ENCODE data around the gene NINJ1. TPM values are rescaled to one million over a fixed set of nuclear protein-coding genes. Genes with fewer than 3 reads are reported as not detected.
A peak's percentile ranks its signal among the peaks of the same experiment; 100 is the strongest.

Gene NINJ1
- total RNA-seq: 10 to 100 TPM; 23.8 to 40.8 TPM
- polyA plus RNA-seq (ENCODE audit: insufficient read length in 2 of 2): 10 to 100 TPM; 54.2 to 60.4 TPM
- long read RNA-seq, donor 1, transcript NINJ1-201 (4 exons, 1,281 nt): major isoform, 35 of 39 reads
- long read RNA-seq, donor 1, partial matches to known transcripts: 0 of 39 reads
- long read RNA-seq, donor 1, other reads (novel, unspliced or antisense): 0 of 39 reads
- long read RNA-seq, donor 2, transcript NINJ1-201 (4 exons, 1,281 nt): major isoform, 10 of 12 reads
- long read RNA-seq, donor 2, partial matches to known transcripts: 0 of 12 reads
- long read RNA-seq, donor 2, other reads (novel, unspliced or antisense): 0 of 12 reads
- long read RNA-seq, donor 3, transcript NINJ1-201 (4 exons, 1,281 nt): major isoform, 21 of 33 reads
- long read RNA-seq, donor 3, partial matches to known transcripts: 7 of 33 reads
- long read RNA-seq, donor 3, other reads (novel, unspliced or antisense): 0 of 33 reads
- long read RNA-seq, donor 4, transcript NINJ1-201 (4 exons, 1,281 nt): major isoform, 43 of 72 reads
- long read RNA-seq, donor 4, partial matches to known transcripts: 23 of 72 reads
- long read RNA-seq, donor 4, other reads (novel, unspliced or antisense): 0 of 72 reads

- Histone ChIP-seq H3K27ac (ENCODE audit: low read depth, low read length) (peak within 1 kb of the TSS; percentile 97), H3K27me3 (ENCODE audit: control insufficient read depth, insufficient read depth, low read length) (no peaks in the 10 kb centered on the region), H3K4me3 (ENCODE audit: low read depth, low read length) (peak within 1 kb of the TSS; percentile 80), H3K36me3 (ENCODE audit: control insufficient read depth, insufficient read depth, low read length) (peaks cover 27% of the 10 kb centered on the region), H3K4me1 (ENCODE audit: control insufficient read depth, insufficient read depth, low read length) (peaks cover 67% of the 10 kb centered on the region), H3K9me3 (ENCODE audit: control insufficient read depth, insufficient read depth, low read length) (no peaks in the 10 kb centered on the region)
- peak in 4 of 6 donors; percentile 50 to 91 (median 69) for DNase-seq (ENCODE audit: low read depth in 4 of 6, low spot score in 6 of 6)
- WGBS (ENCODE audit: insufficient coverage): under 1% methylated on average over 78 of the region's 78 CpGs
These were observed at the start of gene NINJ1 for GRCh38 chr9:93134015-93134739. TSS of gene NINJ1 (minus strand) at chr9:93134251. CDS start at chr9:93134217, 34 bp downstream.

- DNase-seq (ENCODE audit: low read depth in 4 of 6, low spot score in 6 of 6): no peak
- Histone ChIP-seq H3K36me3 (ENCODE audit: control insufficient read depth, insufficient read depth, low read length) (peaks cover 17% of the 10 kb centered on the region), H3K4me3 (ENCODE audit: low read depth, low read length) (peak overlapping the region; percentile 54), H3K27ac (ENCODE audit: low read depth, low read length) (no peak overlapping the region), H3K4me1 (ENCODE audit: control insufficient read depth, insufficient read depth, low read length) (peaks cover 41% of the 10 kb centered on the region), H3K27me3 (ENCODE audit: control insufficient read depth, insufficient read depth, low read length) (peaks cover 5% of the 10 kb centered on the region), H3K9me3 (ENCODE audit: control insufficient read depth, insufficient read depth, low read length) (no peaks in the 10 kb centered on the region)
- 88% methylated on average over 4 of the region's 5 CpGs for WGBS (ENCODE audit: insufficient coverage)
These were observed 49.1 kb upstream of the NINJ1 start for GRCh38 chr9:93183131-93183662.

GRCh38 chr9:93182572-93182971 is 48.5 kb upstream of the NINJ1 start:
- Histone ChIP-seq H3K9me3 (ENCODE audit: control insufficient read depth, insufficient read depth, low read length) (no peaks in the 10 kb centered on the region), H3K36me3 (ENCODE audit: control insufficient read depth, insufficient read depth, low read length) (peaks cover 11% of the 10 kb centered on the region), H3K4me3 (ENCODE audit: low read depth, low read length) (no peak overlapping the region), H3K27ac (ENCODE audit: low read depth, low read length) (no peak overlapping the region), H3K4me1 (ENCODE audit: control insufficient read depth, insufficient read depth, low read length) (peaks cover 39% of the 10 kb centered on the region), H3K27me3 (ENCODE audit: control insufficient read depth, insufficient read depth, low read length) (peaks cover 5% of the 10 kb centered on the region)
- DNase-seq (ENCODE audit: low read depth in 4 of 6, low spot score in 6 of 6): no peak
- WGBS (ENCODE audit: insufficient coverage): 90% methylated on average over 1 of the region's 6 CpGs

GRCh38 chr9:93181672-93182435 is 47.8 kb upstream of the NINJ1 start:
- Histone ChIP-seq H3K36me3 (ENCODE audit: control insufficient read depth, insufficient read depth, low read length) (peaks cover 10% of the 10 kb centered on the region), H3K27me3 (ENCODE audit: control insufficient read depth, insufficient read depth, low read length) (peaks cover 5% of the 10 kb centered on the region), H3K27ac (ENCODE audit: low read depth, low read length) (no peak overlapping the region), H3K4me1 (ENCODE audit: control insufficient read depth, insufficient read depth, low read length) (peaks cover 33% of the 10 kb centered on the region), H3K9me3 (ENCODE audit: control insufficient read depth, insufficient read depth, low read length) (no peaks in the 10 kb centered on the region), H3K4me3 (ENCODE audit: low read depth, low read length) (no peak overlapping the region)
- WGBS (ENCODE audit: insufficient coverage): 91% methylated on average over 5 of the region's 5 CpGs
- DNase-seq (ENCODE audit: low read depth in 4 of 6, low spot score in 6 of 6): no peak

GRCh38 chr9:93180938-93181337 is 46.9 kb upstream of the NINJ1 start:
- Histone ChIP-seq H3K9me3 (ENCODE audit: control insufficient read depth, insufficient read depth, low read length) (no peaks in the 10 kb centered on the region), H3K27ac (ENCODE audit: low read depth, low read length) (no peak overlapping the region), H3K4me3 (ENCODE audit: low read depth, low read length) (no peak overlapping the region), H3K36me3 (ENCODE audit: control insufficient read depth, insufficient read depth, low read length) (peaks cover 7% of the 10 kb centered on the region), H3K27me3 (ENCODE audit: control insufficient read depth, insufficient read depth, low read length) (peaks cover 5% of the 10 kb centered on the region), H3K4me1 (ENCODE audit: control insufficient read depth, insufficient read depth, low read length) (peaks cover 24% of the 10 kb centered on the region)
- DNase-seq (ENCODE audit: low read depth in 4 of 6, low spot score in 6 of 6): no peak
- WGBS (ENCODE audit: insufficient coverage): 73% methylated on average over 1 of the region's 1 CpG

- no peak overlapping the region for H3K27ac ChIP-seq (ENCODE audit: low read depth, low read length)
- WGBS (ENCODE audit: insufficient coverage): 82% methylated on average over 22 of the region's 22 CpGs
- peaks cover 17% of the 10 kb centered on the region for H3K4me1 ChIP-seq (ENCODE audit: control insufficient read depth, insufficient read depth, low read length)
- no peaks in the 10 kb centered on the region for H3K36me3 ChIP-seq (ENCODE audit: control insufficient read depth, insufficient read depth, low read length)
- H3K9me3 ChIP-seq (ENCODE audit: control insufficient read depth, insufficient read depth, low read length): no peaks in the 10 kb centered on the region
- no peak for DNase-seq (ENCODE audit: low read depth in 4 of 6, low spot score in 6 of 6)
- H3K4me3 ChIP-seq (ENCODE audit: low read depth, low read length): no peak overlapping the region
- peaks cover 5% of the 10 kb centered on the region for H3K27me3 ChIP-seq (ENCODE audit: control insufficient read depth, insufficient read depth, low read length)
These were observed 45.1 kb upstream of the NINJ1 start for GRCh38 chr9:93178851-93179786.

GRCh38 chr9:93177676-93178075 is 43.6 kb upstream of the NINJ1 start:
- Histone ChIP-seq H3K9me3 (ENCODE audit: control insufficient read depth, insufficient read depth, low read length) (no peaks in the 10 kb centered on the region), H3K4me1 (ENCODE audit: control insufficient read depth, insufficient read depth, low read length) (peaks cover 9% of the 10 kb centered on the region), H3K27ac (ENCODE audit: low read depth, low read length) (no peak overlapping the region), H3K27me3 (ENCODE audit: control insufficient read depth, insufficient read depth, low read length) (no peaks in the 10 kb centered on the region), H3K4me3 (ENCODE audit: low read depth, low read length) (no peak overlapping the region), H3K36me3 (ENCODE audit: control insufficient read depth, insufficient read depth, low read length) (no peaks in the 10 kb centered on the region)
- WGBS (ENCODE audit: insufficient coverage): 61% methylated on average over 5 of the region's 6 CpGs
- DNase-seq (ENCODE audit: low read depth in 4 of 6, low spot score in 6 of 6): no peak

- WGBS (ENCODE audit: insufficient coverage): 91% methylated on average over 1 of the region's 3 CpGs
- DNase-seq (ENCODE audit: low read depth in 4 of 6, low spot score in 6 of 6): no peak
These were observed 40.9 kb upstream of the NINJ1 start for GRCh38 chr9:93174976-93175375.

More at GRCh38 chr9:93174976-93175375, 40.9 kb upstream of the NINJ1 start:
- no peak overlapping the region for H3K27ac ChIP-seq (ENCODE audit: low read depth, low read length)
- no peak overlapping the region for H3K4me3 ChIP-seq (ENCODE audit: low read depth, low read length)
- H3K9me3 ChIP-seq (ENCODE audit: control insufficient read depth, insufficient read depth, low read length): no peaks in the 10 kb centered on the region
- H3K27me3 ChIP-seq (ENCODE audit: control insufficient read depth, insufficient read depth, low read length): no peaks in the 10 kb centered on the region
- no peaks in the 10 kb centered on the region for H3K36me3 ChIP-seq (ENCODE audit: control insufficient read depth, insufficient read depth, low read length)
- peaks cover 10% of the 10 kb centered on the region for H3K4me1 ChIP-seq (ENCODE audit: control insufficient read depth, insufficient read depth, low read length)

Data from spinal cord (tissue), 10 donors.